Measurements from ENCODE around the gene TEAD1.

Gene TEAD1

GRCh38 chr11:12707500-12707880, 33.3 kb downstream of the TEAD1 start:
- no peak for DNase-seq (ENCODE audit: low read depth)

DNA sequence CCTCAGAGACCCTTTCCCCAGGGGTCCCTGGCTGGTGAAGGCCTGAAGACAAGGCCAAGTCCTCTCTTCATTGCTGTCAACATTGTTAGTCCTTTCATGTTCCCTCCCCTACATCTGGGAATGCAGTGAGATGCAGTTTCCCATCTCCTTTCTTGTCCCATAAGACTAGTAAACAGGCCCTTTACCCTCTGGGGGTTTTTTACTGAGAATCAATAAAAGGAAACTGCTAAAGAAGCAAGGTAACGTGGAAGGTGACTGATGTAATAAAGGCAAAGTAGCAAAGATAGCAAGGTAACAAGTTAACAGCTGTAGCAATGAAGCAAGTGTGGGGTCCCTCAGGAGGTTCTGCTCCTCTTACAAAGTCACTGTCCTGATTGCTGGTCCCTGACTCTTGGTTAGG, 37.3 kb downstream of the TEAD1 start:
- no peak for DNase-seq (ENCODE audit: low read depth)

- no peak for DNase-seq (ENCODE audit: low read depth)
These were observed 37.9 kb downstream of the TEAD1 start for GRCh38 chr11:12712132-12712531.

GRCh38 chr11:12715131-12715530, 40.9 kb downstream of the TEAD1 start:
- no peak for DNase-seq (ENCODE audit: low read depth)

GRCh38 chr11:12715941-12716340, 41.7 kb downstream of the TEAD1 start:
- DNase-seq (ENCODE audit: low read depth), result no peak

DNA sequence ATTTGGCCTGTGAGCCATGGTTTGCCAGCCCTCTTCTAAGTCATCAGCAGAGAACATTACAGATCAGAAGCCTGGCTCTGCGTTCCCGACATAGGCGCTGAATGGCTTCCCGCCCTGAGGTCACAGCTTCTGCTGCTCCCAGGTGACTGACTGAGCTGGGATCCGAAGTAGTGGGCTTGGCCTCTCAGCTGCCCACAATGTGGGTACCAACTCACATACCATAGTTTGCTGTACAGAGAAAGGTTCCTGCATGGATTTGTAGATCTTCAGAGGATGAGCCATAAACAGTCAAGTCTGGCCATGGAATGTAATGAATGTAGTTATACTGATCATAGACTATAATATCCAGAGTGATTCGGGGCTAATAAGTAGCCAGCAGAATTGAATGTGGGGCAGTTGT, 42.6 kb downstream of the TEAD1 start:
- no peak for DNase-seq (ENCODE audit: low read depth)

DNA sequence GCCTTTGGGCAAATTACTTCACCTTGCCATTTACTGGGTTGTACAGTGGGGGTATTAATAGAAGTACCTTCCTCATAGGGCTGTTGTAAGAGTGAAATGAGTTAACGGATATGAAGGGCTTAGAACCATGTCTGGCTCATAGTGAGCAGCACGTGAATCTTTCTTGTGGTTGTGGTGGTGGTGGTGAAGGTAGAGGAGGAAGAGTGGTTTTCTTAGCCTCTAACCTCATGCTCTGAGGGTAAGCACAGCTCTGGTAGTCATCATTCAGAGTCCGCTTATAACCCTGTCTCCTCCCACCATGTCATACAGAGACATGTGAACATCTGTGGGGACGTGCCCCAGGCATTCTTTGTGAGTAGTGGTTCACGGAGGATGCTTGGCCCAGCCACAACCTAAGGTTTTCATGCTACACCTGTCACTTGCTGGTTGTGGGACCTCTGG, 43.6 kb downstream of the TEAD1 start:
- no peak for DNase-seq (ENCODE audit: low read depth)

DNA sequence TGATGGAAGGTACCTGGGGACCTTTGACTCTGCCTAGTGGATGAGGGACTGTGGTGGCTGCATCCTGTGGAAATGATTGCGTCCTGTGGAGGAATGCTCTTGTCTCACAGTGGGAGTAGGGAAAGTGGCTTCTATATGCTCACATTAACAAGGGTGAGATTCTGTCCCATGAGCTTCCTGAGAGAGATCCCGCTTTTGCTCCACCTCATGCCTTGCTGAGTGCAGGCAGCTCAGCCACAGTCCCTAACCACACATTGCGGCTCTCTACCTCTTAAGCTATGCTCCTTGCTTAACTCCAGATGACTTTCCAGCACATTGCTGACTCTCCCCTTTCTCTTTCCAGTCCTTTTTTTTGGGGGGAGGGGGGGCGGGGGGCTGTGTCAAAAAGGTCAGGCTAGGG, 45.0 kb downstream of the TEAD1 start:
- no peak for DNase-seq (ENCODE audit: low read depth)

DNA sequence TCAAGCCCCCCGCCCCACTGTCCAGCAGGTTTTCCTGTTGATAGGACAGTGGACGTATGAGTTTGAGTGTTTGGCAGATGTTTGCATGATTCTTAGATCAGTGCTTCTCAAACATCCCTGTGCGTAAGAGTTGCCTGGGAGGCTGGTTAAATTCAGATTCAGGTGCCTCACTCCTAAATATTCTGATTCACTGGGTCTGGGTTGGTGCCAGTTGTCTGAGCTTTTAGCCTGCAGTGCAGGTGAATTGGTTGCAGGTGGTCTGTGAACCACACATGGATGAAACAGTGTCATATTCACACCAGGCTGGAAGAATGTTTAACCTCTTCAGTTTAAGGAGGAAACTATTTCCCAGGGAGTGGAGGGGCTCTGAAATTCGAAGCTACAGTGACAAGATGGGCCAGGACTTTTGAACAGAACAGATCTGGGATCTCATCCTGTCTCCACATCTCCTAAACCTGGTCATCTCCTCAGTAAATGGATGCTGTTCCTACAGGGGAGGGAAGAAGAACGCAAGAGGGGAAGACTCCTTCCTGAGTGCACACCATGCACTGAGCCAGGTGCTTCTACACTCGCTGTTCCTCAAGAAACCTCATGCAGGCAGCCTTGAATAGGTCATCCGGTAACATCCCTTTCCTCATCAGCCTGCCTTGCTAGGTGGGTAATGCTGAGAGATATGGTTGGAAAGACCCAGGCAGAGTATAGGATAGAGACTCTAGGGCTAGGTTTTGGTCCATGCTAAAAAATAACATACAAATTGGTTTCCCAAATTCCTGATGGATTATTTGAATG, 47.8 kb downstream of the TEAD1 start:
- no peak for DNase-seq (ENCODE audit: low read depth)

- no peak for DNase-seq (ENCODE audit: low read depth)
These were observed 49.4 kb downstream of the TEAD1 start for GRCh38 chr11:12723421-12724300.

GRCh38 chr11:12724301-12725054, 50.3 kb downstream of the TEAD1 start:
- DNase-seq (ENCODE audit: low read depth), result no peak

- no peak for DNase-seq (ENCODE audit: low read depth)
These were observed 51.0 kb downstream of the TEAD1 start for GRCh38 chr11:12725055-12725862.

DNA sequence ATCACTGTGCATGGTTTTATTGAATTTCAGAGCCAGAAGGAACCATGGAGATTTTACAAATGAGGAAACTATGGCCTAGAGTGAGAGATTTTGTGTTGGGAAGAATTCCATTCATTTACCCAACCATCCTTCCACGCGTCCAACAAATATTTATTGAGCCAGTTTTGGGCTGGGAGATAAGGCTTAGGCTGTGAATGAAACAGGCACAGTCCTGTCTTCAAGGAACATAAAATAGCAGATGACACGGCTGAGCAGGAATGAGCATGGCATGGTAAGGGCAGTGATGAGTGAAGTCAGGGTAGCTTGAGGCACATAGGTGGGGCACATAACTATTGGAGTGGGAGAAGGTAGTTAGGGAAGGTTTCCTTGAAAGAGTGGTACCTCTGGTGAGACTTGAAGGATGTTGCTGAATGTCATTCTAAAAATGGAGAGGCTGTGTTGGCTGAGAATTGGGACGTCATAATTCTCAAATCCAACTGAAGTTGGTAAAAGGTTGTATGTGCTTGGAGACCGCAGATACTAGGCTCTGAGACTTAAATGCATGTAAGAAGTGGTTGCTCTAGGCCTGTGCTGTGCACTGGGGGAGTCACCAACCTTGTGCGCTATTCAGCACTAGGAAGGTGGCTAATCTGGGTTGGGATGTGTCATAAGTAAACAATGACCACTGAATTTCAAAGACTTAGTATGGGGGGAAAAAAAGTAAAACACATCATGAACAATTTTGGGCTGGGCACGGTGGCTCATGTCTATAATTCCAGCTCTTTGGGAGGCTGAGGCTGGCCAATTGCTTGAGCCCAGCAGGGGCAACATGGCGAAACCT, 51.9 kb downstream of the TEAD1 start:
- no peak for DNase-seq (ENCODE audit: low read depth)

DNA sequence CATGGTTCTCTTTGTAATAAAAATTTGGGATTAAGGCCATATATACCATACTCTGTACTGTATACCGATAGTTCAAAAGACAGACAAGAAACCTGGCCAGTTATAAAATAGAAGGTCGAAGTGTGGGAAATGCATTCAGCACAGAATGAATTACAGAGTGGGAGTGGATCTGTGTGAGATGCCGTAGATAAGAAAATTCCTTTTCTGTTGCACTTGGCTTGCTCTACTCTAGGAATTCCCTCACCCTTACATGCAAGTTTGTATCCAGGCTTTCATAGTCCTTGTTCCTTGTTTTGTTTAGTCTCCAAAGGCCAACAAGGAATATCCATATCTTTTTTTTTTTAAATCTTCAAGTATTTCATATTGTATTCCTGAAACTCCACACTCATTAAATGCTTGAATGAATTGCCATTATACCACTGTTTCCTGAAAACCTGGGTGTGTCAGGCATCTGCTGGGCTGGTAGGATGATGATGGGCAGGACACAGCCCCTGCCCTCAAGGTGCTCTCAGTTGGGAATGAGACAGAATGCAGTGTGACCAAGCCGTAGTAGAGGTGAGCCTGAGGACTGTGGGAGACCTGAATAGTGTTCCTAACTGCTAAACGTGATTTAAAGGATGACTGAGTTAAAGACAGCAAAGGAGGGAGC, 53.5 kb downstream of the TEAD1 start:
- DNase-seq (ENCODE audit: low read depth), result no peak

- no peak for DNase-seq (ENCODE audit: low read depth)
These were observed 54.2 kb downstream of the TEAD1 start for GRCh38 chr11:12728417-12728816.

- DNase-seq (ENCODE audit: low read depth), result no peak
These were observed 55.7 kb downstream of the TEAD1 start for GRCh38 chr11:12729941-12730340.

DNA sequence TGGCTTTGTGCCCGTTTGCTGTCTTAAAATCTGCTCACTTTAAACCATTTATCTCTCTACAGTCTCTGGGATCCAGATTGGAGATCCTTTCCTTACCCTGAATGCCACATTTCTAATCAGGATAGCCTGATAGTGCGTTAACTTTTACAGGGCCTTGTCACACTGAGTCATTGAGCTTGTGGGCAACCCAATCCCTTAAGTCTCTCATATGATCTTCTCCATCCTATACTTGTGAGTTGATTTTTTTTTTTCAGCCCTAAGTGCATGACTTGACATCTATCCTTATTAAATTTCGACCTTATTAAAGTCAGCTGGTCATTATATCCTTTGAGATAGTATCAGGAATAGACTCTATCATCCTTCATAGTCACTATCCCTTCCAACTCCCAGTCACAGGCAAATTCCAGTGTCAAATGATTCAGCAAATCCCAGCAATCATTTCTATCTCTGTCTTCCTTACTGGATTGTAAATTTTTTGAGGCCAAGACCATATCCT, 57.7 kb downstream of the TEAD1 start:
- no peak for DNase-seq (ENCODE audit: low read depth)

GRCh38 chr11:12733091-12733490, 58.9 kb downstream of the TEAD1 start:
- no peak for DNase-seq (ENCODE audit: low read depth)

- DNase-seq (ENCODE audit: low read depth), result no peak
These were observed 60.4 kb downstream of the TEAD1 start for GRCh38 chr11:12734625-12735024.

GRCh38 chr11:12735262-12735661, 61.0 kb downstream of the TEAD1 start:
- no peak for DNase-seq (ENCODE audit: low read depth)
